ENCODE data around the gene NCOA1.

DNA sequence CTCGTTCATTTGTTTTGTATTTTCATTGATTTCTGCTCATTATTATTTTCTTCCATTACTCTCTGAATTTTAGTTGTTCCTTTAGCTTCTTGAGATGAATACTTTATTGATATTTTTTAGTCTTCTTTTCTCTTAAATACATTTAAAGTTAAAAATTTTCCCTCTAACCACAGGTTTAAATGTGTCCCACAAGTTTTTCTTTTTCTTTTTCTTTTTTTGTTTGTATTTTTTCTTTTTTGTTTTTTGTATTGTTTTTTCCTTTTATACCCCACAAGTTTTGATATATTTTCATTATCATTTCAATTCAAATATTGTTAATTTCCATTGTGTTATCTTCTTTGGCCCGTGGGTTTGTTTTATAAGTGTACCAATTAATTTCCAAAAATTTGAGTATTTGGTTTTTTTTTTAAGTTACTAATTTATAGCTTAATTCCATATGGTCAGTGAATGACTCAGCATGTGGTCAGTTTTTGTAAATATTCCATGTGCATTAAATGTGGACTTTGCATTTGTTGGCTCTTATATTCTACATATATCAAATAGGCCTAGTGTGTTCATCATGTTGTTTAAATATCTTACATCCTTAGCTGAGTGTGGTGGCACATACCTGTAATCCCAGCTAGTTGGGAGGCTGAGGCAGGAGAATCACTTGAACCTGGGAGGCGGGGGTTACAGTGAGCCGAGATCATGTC, 318.4 kb downstream of the NCOA1 start:
- TF ChIP-seq EZH2 (IDR thresholded peaks at IDR 0.05; ENCODE audit: borderline replicate concordance): no peak
- TF ChIP-seq, protein P1, sequence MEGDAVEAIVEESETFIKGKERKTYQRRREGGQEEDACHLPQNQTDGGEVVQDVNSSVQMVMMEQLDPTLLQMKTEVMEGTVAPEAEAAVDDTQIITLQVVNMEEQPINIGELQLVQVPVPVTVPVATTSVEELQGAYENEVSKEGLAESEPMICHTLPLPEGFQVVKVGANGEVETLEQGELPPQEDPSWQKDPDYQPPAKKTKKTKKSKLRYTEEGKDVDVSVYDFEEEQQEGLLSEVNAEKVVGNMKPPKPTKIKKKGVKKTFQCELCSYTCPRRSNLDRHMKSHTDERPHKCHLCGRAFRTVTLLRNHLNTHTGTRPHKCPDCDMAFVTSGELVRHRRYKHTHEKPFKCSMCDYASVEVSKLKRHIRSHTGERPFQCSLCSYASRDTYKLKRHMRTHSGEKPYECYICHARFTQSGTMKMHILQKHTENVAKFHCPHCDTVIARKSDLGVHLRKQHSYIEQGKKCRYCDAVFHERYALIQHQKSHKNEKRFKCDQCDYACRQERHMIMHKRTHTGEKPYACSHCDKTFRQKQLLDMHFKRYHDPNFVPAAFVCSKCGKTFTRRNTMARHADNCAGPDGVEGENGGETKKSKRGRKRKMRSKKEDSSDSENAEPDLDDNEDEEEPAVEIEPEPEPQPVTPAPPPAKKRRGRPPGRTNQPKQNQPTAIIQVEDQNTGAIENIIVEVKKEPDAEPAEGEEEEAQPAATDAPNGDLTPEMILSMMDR (IDR thresholded peaks at IDR 0.05; ENCODE audit: poor library complexity): no peak
